ENCODE results near the gene GRAP2.
A peak's percentile ranks its signal among the peaks of the same experiment; 100 is the strongest.
"Not testable (repeated sequence)": the region's sequence is repeated elsewhere in the genome, so short reads cannot be mapped to it uniquely, and the experiment has no call there.

The GRAP2 gene

GRCh38 chr22:39947220-39948216, 46.6 kb downstream of the GRAP2 start:
- no peak for DNase-seq

GRCh38 chr22:39949964-39950737, 49.3 kb downstream of the GRAP2 start:
- DNase-seq: no peak

GRCh38 chr22:39951603-39952293, 50.9 kb downstream of the GRAP2 start:
- not testable (repeated sequence) for DNase-seq

GRCh38 chr22:39952347-39952746, 51.5 kb downstream of the GRAP2 start:
- no peak for DNase-seq

- no peak for DNase-seq
Measured at GRCh38 chr22:39953101-39953500, 52.2 kb downstream of the GRAP2 start.

- no peak for DNase-seq
Measured at GRCh38 chr22:39954584-39955055, 53.7 kb downstream of the GRAP2 start.

- DNase-seq: no peak
Measured at GRCh38 chr22:39955675-39956074, 54.8 kb downstream of the GRAP2 start.

GRCh38 chr22:39956932-39957664, 56.2 kb downstream of the GRAP2 start:
- no peak for DNase-seq

- DNase-seq: no peak
Measured at GRCh38 chr22:39958009-39958711, 57.3 kb downstream of the GRAP2 start.

- DNase-seq: no peak
Measured at GRCh38 chr22:39958949-39959639, 58.2 kb downstream of the GRAP2 start.

GRCh38 chr22:39959640-39960447, 59.0 kb downstream of the GRAP2 start, which contains the start of gene TMA7B:
Gene TMA7B (plus strand): TSS chr22:39960397. CDS start chr22:39964375, 3,978 bp downstream.
- peak; percentile 40 for DNase-seq

GRCh38 chr22:39960791-39961746, 60.2 kb downstream of the GRAP2 start:
- peak; percentile 47 for DNase-seq

- no peak for DNase-seq
Measured at GRCh38 chr22:39962071-39962470, 61.2 kb downstream of the GRAP2 start.

GRCh38 chr22:39965748-39966147, 64.9 kb downstream of the GRAP2 start:
- no peak for DNase-seq

GRCh38 chr22:39966470-39966869, 65.6 kb downstream of the GRAP2 start:
- DNase-seq: no peak

GRCh38 chr22:39967103-39967829, 66.4 kb downstream of the GRAP2 start:
- DNase-seq: no peak

- DNase-seq: no peak
Measured at GRCh38 chr22:39967996-39968972, 67.4 kb downstream of the GRAP2 start.
